Measurements from ENCODE around the gene CDH4.

GRCh38 chr20:61396262-61396848 lies 144.3 kb downstream of the CDH4 start:
- no peak for TF ChIP-seq CTCF (IDR thresholded peaks at IDR 0.05)
- no peak for TF ChIP-seq POLR2A (IDR thresholded peaks at IDR 0.05)
